K562 (cell line): ENCODE measurements around the gene NPTXR.

Experiments
- ATF2 ChIP-seq: sonication (generic); formaldehyde crosslinking; IDR thresholded peaks from 2 replicates; pipeline ENCODE4 v1.8.1; 2022; ENCODE audit warnings: missing genetic modification reagents
- BACH1 ChIP-seq: fragments of 200-800 bp; sonication (Bioruptor generic); IDR thresholded peaks from 2 replicates; pipeline ENCODE4 v1.6.1; 2016; ENCODE audit warnings: missing genetic modification characterization, missing compliant biosample characterization
- BHLHE40 ChIP-seq: IDR thresholded peaks from 2 replicates; pipeline ENCODE4 v1.6.1; 2011; ENCODE audit warnings: low read length, improper control_type of control experiment
- CHCHD3 ChIP-seq: fragments of 250-450 bp; sonication (Bioruptor Pico); IDR thresholded peaks from 2 replicates; pipeline ENCODE4 v2.1.2; 2022; ENCODE audit warnings: mild to moderate bottlenecking
- CTCF ChIP-seq, 3 experiments: IDR thresholded peaks in 2 of 3; conservative IDR thresholded peaks in 1 of 3; 2 replicates each; pipeline ENCODE4 v1.5.1; 2011 to 2012; ENCODE audit warnings: low read length in 3 of 3, mild to moderate bottlenecking in 3 of 3, control low read depth in 2 of 3, improper control_type of control experiment in 1 of 3, inconsistent platforms in 1 of 3, low read depth in 1 of 3, mixed read lengths in 1 of 3, moderate library complexity in 1 of 3; ENCODE audit not compliant: insufficient read depth in 2 of 3
- HOXB6 ChIP-seq: fragments of 250-450 bp; sonication (Bioruptor Pico); IDR thresholded peaks from 2 replicates; pipeline ENCODE4 v1.5.1; 2022; ENCODE audit warnings: mild to moderate bottlenecking, borderline replicate concordance
- MAFG ChIP-seq: fragments of 450-650 bp; conservative IDR thresholded peaks from 2 replicates; pipeline ENCODE4 v1.6.1; 2016; ENCODE audit warnings: missing genetic modification characterization, missing compliant biosample characterization
- MEIS2 ChIP-seq: fragments of 450-650 bp; IDR thresholded peaks from 2 replicates; pipeline ENCODE4 v1.6.1; 2014; ENCODE audit warnings: mild to moderate bottlenecking; ENCODE audit not compliant: partially characterized antibody
- RFX5 ChIP-seq: IDR thresholded peaks from 2 replicates; pipeline ENCODE4 v1.6.1; 2011; ENCODE audit warnings: low read depth, mild to moderate bottlenecking, improper control_type of control experiment, low read length
- TAF7 ChIP-seq: fragments of 450-650 bp; IDR thresholded peaks from 2 replicates; pipeline ENCODE4 v1.6.1; 2016; ENCODE audit warnings: missing genetic modification characterization, missing compliant biosample characterization
- ZNF76 ChIP-seq: fragments of 250-450 bp; sonication (Bioruptor Pico); IDR thresholded peaks from 2 replicates; pipeline ENCODE4 v1.4.0; 2020; ENCODE audit warnings: mild to moderate bottlenecking, moderate library complexity, borderline replicate concordance
- TF ChIP-seq, protein P1 (sequence below): sonication (generic); formaldehyde crosslinking; IDR thresholded peaks from 2 replicates; pipeline ENCODE4 v1.8.1; 2023; ENCODE audit warnings: mild to moderate bottlenecking, missing genetic modification reagents

DNA sequence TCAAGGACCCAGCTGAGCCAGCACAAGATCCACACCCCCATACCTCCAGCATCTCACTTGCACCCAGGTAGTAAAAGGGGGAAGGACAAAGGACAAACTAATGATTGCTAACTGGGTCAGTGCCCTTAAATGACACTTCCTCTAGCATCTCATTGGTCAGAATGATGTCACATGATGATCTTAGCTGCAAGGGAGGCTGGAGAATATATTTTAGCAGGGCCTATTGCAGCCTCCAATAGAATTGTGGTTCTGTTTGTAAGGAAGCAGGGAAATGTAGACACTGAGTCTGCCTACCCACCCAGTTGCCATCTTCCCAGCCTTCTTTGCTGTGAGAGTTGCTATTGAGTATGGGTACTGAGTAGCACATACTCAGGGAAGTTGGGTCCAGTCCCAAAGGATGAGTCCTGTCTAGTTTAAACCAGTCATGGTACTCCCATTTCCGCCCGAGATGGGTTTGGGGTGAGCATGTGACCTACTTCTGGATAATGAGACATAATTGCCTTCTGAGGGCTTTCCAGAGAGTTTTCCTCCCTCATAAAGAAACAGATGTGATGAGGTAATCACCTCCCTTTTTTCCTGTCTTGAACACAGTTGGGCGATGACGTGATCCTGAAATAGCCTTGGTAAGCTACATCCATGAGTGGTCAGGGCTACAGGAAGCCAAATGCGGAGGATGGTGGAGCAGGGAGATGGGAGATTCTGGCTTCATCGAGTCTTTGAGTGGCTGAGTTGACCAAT, 44.4 kb downstream of the NPTXR start:
- TF ChIP-seq ZNF76 (CRISPR knock-in tag), result no peak
- no peak for TF ChIP-seq BACH1 (tag)
- TF ChIP-seq HOXB6 (CRISPR knock-in tag), result no peak
- TF ChIP-seq MEIS2, result no peak
- no peak for TF ChIP-seq CTCF (IDR thresholded peaks at IDR 0.05 in 2 of 3, conservative IDR thresholded peaks at IDR 0.05 in 1 of 3; ENCODE audit: insufficient read depth in 2 of 3, low read depth in 1 of 3, low read length in 3 of 3)
- no peak for TF ChIP-seq RFX5
- TF ChIP-seq TAF7, result no peak
- no peak for TF ChIP-seq CHCHD3
- TF ChIP-seq, protein P1, sequence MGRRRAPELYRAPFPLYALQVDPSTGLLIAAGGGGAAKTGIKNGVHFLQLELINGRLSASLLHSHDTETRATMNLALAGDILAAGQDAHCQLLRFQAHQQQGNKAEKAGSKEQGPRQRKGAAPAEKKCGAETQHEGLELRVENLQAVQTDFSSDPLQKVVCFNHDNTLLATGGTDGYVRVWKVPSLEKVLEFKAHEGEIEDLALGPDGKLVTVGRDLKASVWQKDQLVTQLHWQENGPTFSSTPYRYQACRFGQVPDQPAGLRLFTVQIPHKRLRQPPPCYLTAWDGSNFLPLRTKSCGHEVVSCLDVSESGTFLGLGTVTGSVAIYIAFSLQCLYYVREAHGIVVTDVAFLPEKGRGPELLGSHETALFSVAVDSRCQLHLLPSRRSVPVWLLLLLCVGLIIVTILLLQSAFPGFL (CRISPR knock-in tag), result no peak
- TF ChIP-seq MAFG (tag), result no peak
- TF ChIP-seq ATF2 (CRISPR knock-in tag), result no peak
- TF ChIP-seq BHLHE40, result no peak
